Dendritic cell treated with granulocyte-macrophage colony-stimulating factor and Interleukin-4, amounts not matched to agents 40 ng/mL and 50 ng/mL, for 4 days (primary cell): ENCODE measurements around the gene TRPV5.

Experiments
- H3K27ac Mint-ChIP-seq: one replicate; pipeline ENCODE4 v1.8.0; 2022; ENCODE audit warnings: mild to moderate bottlenecking, mixed read lengths
- H3K27me3 Mint-ChIP-seq: one replicate; pipeline ENCODE4 v1.8.0; 2022; ENCODE audit warnings: mild to moderate bottlenecking, mixed read lengths
- H3K36me3 Mint-ChIP-seq: one replicate; pipeline ENCODE4 v1.8.0; 2022; ENCODE audit warnings: low read depth, mixed read lengths
- H3K4me1 Mint-ChIP-seq: one replicate; pipeline ENCODE4 v1.8.0; 2022; ENCODE audit warnings: low read depth, mixed read lengths
- H3K4me3 Mint-ChIP-seq: one replicate; pipeline ENCODE4 v1.8.0; 2022; ENCODE audit warnings: mild to moderate bottlenecking, moderate library complexity, mixed read lengths
- H3K9me3 Mint-ChIP-seq: one replicate; pipeline ENCODE4 v1.8.0; 2022; ENCODE audit warnings: mixed read lengths
- intact Hi-C: fragments of 100-400 bp; cut with micrococcal nuclease; formaldehyde crosslinking; loops from one replicate; pipeline ENCODE4 v1.15.0; 2022

The TRPV5 gene

DNA sequence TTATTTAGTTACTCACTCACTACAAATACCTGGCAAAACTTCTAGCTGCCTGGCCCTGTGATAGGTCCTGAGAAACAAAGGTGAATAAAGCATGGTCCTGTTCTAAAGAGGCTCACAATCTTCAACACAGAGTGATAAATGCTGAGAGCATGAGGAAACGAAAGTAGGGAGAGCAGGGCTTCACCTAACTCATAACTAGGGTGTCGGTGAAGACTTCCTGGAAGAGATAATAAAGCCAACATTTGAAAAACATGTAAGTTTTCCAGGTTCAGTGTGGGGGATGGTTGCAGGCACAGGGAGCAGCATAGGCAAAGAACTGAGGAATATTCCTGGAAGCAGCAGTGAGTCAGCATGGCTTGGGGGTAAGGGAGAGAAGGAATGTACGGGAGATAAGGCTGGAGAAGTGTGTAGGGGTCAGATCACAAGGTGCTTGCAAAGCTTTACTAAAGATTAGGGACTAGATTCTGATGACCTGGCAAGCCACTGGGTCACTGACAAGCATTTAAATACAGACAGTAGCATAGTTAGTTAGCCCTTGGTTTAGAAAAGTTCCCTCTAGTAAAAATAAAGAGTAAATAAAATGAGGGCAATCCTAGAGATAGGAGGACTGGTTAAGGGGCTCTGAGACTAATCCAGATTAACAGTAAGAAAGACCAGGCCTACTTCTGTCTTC is 23.5 kb upstream of the TRPV5 start:
- no peak overlapping the region for H3K4me3 Mint-ChIP-seq
- intact Hi-C loops: no loop called here
- H3K9me3 Mint-ChIP-seq: peaks cover 35% of the 10 kb centered on the region
- H3K4me1 Mint-ChIP-seq: no peaks in the 10 kb centered on the region
- peaks cover 29% of the 10 kb centered on the region for H3K27me3 Mint-ChIP-seq
- no peak overlapping the region for H3K27ac Mint-ChIP-seq
- peaks cover 8% of the 10 kb centered on the region for H3K36me3 Mint-ChIP-seq

DNA sequence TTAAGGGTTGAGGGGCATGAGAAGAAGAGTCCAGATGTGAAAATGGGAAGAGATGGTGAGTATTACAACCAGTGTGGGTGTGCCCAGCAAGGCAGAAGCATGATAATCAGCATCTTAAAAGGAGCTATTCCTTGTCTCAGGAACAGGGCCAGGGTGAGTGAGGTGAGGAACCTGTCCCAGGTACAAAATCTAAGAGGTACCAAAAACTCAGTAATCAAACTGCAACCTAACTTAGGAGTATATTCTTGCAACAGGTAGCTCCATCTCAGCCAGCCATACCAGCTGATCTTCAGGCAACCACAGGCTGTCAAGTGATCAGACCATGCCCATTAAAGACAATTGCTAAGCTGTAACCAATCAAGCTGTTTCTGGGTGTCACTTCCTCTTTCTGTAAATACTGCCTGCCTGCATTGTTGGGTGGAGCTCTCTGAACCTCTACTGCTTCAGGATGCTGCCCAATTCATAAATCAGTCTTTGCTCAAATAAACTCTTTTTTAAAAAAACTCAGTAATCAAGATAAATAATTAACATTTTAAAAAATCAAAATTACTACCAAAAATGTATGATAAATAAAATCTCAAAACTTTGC is 21.2 kb upstream of the TRPV5 start:
- intact Hi-C loops: no loop called here
- Mint-ChIP-seq H3K4me1 (no peaks in the 10 kb centered on the region), H3K9me3 (peaks cover 35% of the 10 kb centered on the region), H3K27ac (no peak overlapping the region), H3K4me3 (no peak overlapping the region), H3K36me3 (peaks cover 8% of the 10 kb centered on the region), H3K27me3 (peaks cover 25% of the 10 kb centered on the region)

DNA sequence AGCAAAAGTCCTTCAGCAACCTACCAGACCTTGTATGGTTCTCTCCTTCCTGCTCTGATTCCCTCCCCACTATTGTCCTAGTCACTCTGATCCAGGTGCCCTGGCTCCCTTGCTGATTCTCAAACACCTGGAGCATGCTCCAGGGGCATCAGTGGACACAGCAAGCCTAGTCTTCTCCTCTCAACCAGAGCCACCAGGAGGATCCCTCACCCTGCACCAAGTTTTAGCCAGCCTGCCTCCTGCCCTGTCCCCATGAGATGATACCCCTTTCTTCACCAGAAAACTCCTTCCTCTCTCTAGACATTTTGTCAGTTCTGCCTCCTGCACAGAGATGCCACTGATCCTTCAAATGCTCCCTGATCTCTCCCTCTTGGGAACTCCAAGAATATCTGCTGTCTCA is 16.7 kb upstream of the TRPV5 start:
- peaks cover 14% of the 10 kb centered on the region for H3K9me3 Mint-ChIP-seq

DNA sequence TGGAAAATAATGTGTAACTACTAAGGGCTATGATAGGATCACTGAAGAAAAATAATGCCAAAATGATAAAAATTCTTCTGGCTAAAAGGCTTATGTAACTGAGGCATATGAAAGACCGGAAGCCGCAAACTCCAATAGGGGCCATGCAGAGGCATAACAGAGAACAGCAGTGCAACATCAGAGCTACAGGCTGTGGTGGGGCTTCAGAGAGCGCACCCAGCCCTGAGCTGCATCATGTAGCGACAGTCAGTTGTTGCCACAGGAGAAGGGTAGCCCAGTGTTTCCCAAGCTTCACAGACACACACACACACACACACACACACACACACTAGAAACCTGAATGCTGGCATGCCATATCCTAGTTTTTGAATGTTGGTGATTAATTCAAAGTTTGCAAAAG is 15.1 kb upstream of the TRPV5 start:
- Mint-ChIP-seq H3K27ac (no peak overlapping the region), H3K9me3 (peaks cover 2% of the 10 kb centered on the region)

More for the DNA sequence above, 16.7 kb upstream of the TRPV5 start:
- peaks cover 17% of the 10 kb centered on the region for H3K27me3 Mint-ChIP-seq
- peak overlapping the region; percentile 20 for H3K27ac Mint-ChIP-seq
- H3K4me3 Mint-ChIP-seq: no peak overlapping the region
- intact Hi-C loops: no loop called here
- no peaks in the 10 kb centered on the region for H3K4me1 Mint-ChIP-seq
- no peaks in the 10 kb centered on the region for H3K36me3 Mint-ChIP-seq

DNA sequence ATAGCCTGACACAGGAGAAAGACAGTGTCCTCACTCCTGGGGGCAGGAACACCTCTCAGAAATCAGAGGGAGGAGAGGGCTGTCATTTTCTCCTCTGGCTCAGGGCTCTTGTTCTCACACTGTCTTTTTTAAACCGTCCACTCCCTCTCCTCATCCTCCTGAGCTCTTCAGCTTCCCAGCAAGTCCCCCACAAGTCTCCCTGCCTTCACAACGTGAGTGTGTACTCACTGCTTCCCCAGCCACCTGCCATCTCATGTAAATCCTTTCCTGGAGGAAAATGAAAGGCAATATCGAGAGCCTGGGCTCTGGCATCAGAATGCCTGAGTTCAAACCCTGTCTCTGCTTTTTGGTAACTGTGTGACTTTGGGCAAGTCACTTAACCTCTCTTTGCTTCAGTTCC is 11.5 kb upstream of the TRPV5 start:
- no peaks in the 10 kb centered on the region for H3K9me3 Mint-ChIP-seq
- no peak overlapping the region for H3K4me3 Mint-ChIP-seq
- H3K4me1 Mint-ChIP-seq: no peaks in the 10 kb centered on the region
- H3K36me3 Mint-ChIP-seq: no peaks in the 10 kb centered on the region
- intact Hi-C loops: no loop called here
- peaks cover 13% of the 10 kb centered on the region for H3K27me3 Mint-ChIP-seq
- H3K27ac Mint-ChIP-seq: no peak overlapping the region

More for the DNA sequence above, 15.1 kb upstream of the TRPV5 start:
- H3K4me3 Mint-ChIP-seq: no peak overlapping the region
- intact Hi-C loops: no loop called here
- no peaks in the 10 kb centered on the region for H3K4me1 Mint-ChIP-seq
- no peaks in the 10 kb centered on the region for H3K36me3 Mint-ChIP-seq
- peaks cover 16% of the 10 kb centered on the region for H3K27me3 Mint-ChIP-seq

DNA sequence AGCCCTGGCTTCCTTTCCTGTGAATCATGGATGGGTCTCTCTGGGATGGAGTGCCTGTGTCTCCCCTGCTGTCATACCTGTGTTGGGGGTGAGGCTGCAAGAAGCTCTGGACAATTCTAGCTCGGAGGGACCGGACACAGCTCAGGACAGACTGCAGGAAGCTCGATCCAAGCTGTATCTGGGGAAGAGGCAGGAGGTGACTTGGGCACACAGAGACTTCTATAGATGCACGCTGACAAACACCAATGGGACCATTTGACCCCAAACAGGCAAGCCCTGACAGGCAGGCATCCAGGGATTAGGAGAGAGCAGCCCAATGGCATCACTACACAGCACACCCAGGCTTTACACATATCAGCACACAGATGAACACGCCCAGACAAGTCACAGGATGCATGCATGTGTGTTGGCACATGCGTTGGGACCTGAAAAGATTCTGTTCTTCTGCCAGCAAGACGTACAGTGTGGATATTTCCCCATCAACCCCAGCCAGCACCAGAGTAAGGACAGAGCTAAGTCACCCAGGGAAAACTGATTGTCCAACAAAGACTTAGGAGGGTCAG is 10.2 kb upstream of the TRPV5 start:
- H3K4me1 Mint-ChIP-seq: no peaks in the 10 kb centered on the region
- H3K27me3 Mint-ChIP-seq: peaks cover 13% of the 10 kb centered on the region
- no peak overlapping the region for H3K4me3 Mint-ChIP-seq
- H3K27ac Mint-ChIP-seq: no peak overlapping the region
- H3K36me3 Mint-ChIP-seq: no peaks in the 10 kb centered on the region
- intact Hi-C loops: no loop called here
- H3K9me3 Mint-ChIP-seq: no peaks in the 10 kb centered on the region

DNA sequence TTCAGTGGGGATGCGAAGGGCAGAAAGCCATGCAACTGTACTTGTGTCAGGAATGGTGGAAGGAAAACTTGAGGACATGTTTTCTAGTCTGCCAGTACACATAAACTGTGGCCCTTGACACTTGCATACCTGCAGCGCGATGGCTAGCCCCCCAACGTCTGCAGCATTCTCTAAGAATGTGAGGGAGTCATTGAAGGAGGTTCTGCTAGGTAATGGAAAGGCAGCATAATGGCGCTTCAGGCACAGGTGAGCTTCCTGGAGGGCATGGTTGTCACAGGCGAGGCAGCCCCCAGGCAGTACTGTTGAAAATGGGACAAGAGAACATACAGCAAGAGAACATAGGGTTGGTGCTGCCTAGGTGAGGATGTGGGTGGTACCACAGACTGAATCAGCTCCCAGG is 9.2 kb upstream of the TRPV5 start:
- Mint-ChIP-seq H3K9me3 (no peaks in the 10 kb centered on the region), H3K4me1 (no peaks in the 10 kb centered on the region), H3K4me3 (no peak overlapping the region), H3K27ac (no peak overlapping the region), H3K27me3 (peaks cover 16% of the 10 kb centered on the region), H3K36me3 (no peaks in the 10 kb centered on the region)
- intact Hi-C loops: no loop called here

DNA sequence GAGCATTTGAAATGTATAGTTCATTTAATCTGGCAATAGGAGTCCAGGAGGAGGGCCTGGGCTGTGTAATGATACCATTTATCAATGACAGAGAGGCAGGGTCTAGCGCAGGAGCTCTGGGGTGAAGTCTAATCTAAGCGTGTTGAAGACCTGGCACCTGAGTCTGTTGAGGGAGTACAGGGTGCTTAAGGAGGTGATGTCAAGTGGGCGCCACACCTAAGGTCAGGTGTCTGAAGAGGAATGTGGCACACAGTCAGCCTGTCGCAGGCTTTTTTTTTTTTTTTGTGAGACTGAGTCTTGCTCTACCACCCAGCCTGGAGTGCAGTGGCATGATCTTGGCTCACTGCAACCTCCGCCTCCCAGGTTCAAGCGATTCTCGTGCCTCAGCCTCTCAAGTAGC is 8.0 kb upstream of the TRPV5 start:
- peaks cover 14% of the 10 kb centered on the region for H3K27me3 Mint-ChIP-seq

DNA sequence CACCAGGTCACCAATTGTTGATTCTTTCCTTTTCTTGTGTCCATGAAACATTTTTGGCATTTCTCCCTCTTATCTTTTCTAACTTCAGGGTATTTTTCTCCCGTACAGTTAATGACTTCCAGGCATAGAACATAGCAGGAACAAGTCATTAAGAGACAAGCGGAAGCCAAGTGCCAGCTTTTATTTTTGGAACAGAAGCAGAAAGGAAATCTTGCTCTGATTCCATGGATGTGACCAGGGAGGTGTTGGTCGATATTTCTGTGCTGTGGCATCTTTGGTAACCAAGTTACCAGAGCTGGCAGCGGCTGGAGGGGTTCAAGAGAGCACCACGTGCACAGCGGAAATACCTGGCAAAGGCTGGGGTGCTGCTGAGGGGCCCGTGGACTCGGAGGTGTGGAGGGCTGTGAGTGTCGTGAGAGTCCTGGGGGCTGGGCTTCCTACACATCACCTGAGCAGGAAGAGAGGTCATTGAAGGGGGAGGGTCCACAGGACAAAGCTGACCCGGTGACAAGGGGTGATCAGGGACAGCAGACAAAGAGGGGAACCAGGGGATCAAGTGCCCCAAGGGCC is 7.5 kb upstream of the TRPV5 start:
- intact Hi-C loops: no loop called here
- Mint-ChIP-seq H3K27ac (no peak overlapping the region), H3K27me3 (peaks cover 14% of the 10 kb centered on the region), H3K4me1 (no peaks in the 10 kb centered on the region), H3K4me3 (no peak overlapping the region), H3K9me3 (no peaks in the 10 kb centered on the region), H3K36me3 (no peaks in the 10 kb centered on the region)

More for the DNA sequence above, 8.0 kb upstream of the TRPV5 start:
- H3K4me1 Mint-ChIP-seq: no peaks in the 10 kb centered on the region
- H3K27ac Mint-ChIP-seq: no peak overlapping the region
- H3K36me3 Mint-ChIP-seq: no peaks in the 10 kb centered on the region
- no peaks in the 10 kb centered on the region for H3K9me3 Mint-ChIP-seq
- intact Hi-C loops: no loop called here
- no peak overlapping the region for H3K4me3 Mint-ChIP-seq

DNA sequence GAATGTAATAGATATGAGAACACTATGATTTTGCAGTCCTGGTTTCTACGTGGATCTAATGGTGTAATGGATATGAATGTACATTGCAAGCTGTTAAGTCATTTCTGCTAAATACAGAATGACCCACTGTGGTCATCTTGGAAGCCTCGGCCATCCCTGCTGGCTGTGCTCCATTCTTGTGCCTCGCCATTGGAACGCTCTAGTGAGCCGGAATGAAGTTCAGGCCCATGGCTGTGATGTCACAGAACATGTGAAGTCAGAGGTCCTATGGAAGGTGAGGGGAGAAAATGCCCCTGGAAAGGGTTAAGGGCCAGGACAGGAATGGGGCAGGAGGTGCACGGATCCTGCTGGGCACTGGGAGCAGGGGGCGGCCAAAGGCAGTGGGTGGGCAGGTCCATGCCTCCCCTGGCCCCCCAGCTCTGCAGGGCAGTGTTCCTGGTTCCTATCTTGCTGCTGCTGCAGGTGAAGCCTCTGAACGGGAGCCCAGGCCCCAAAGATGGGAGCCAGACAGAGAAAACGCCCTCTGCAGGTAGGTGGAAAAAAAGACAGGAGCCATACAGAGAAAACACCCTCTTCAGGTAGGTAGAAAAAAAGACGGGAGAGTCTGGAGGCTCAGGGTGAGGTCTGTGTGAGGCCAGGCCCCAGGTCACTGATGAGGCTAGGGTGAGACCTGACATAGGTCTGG is 5.8 kb upstream of the TRPV5 start, which contains the start of gene LLCFC1:
LLCFC1 (plus strand) TSS at position 259 of the 685 bp plus-strand sequence; CDS start at position 397, 138 bp downstream.
- Mint-ChIP-seq H3K36me3 (no peaks in the 10 kb centered on the region), H3K27me3 (peaks cover 11% of the 10 kb centered on the region), H3K4me1 (no peaks in the 10 kb centered on the region), H3K27ac (no peak within 1 kb of the TSS), H3K4me3 (no peak within 1 kb of the TSS), H3K9me3 (no peaks in the 10 kb centered on the region)
- intact Hi-C loops: no loop called here

DNA sequence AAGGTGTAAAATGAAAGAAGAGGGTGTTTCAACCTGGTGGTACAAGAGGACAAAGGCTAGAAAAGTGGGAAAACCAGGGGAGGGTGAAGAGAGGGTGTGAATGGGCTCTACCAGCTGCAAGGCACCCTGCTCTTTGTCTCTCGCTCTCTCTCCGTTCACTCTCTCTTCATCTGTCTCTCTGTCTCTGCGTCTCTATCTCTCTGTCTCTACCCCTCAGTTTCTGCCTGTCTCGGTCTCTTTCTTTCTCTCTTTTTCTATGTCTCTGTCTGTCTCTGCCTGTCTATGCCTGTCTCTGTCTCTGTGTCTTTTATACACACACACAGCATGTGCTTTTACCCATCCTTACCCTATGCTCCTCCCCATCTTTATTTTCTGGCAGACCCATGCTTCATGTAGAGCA is 5.1 kb upstream of the TRPV5 start:
- no peaks in the 10 kb centered on the region for H3K9me3 Mint-ChIP-seq
- no peak overlapping the region for H3K27ac Mint-ChIP-seq
- H3K27me3 Mint-ChIP-seq: peaks cover 13% of the 10 kb centered on the region
- no peaks in the 10 kb centered on the region for H3K4me1 Mint-ChIP-seq
- intact Hi-C loops: no loop called here
- no peak overlapping the region for H3K4me3 Mint-ChIP-seq
- H3K36me3 Mint-ChIP-seq: no peaks in the 10 kb centered on the region

DNA sequence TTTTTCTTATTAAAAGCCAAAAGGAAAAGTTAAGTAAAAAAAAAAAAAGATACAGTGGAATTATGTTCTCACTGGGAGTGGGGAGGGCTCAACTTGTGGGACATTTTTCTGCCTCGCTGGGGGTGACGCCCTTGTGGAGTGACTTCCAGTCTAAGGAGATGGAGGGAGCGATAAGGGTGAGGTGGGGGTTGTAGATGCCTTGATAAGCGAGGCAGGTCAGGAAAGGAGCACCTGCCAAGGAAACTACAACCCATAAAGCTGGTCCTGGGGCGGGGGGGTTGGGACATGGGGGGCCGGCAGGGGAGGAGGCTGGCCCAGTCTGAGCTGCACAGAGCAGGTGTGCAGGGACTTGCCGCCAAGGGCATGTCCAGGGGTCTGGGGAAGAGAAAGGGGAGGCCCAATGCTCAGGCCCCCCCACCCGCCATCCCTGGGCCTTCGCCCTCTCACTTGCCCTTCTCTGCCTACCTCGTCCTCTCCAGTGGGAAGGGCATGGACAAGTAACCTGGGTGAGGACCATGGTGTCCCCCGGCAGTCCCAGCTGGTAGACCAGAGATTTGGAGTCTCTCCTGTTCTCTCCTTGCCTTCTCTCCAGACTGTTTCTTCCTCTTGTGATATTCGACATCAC is 2.5 kb upstream of the TRPV5 start:
- H3K9me3 Mint-ChIP-seq: no peaks in the 10 kb centered on the region
- no peak overlapping the region for H3K4me3 Mint-ChIP-seq
- peaks cover 6% of the 10 kb centered on the region for H3K27me3 Mint-ChIP-seq
- no peaks in the 10 kb centered on the region for H3K36me3 Mint-ChIP-seq
- no peak overlapping the region for H3K27ac Mint-ChIP-seq
- intact Hi-C loops: no loop called here
- H3K4me1 Mint-ChIP-seq: no peaks in the 10 kb centered on the region

DNA sequence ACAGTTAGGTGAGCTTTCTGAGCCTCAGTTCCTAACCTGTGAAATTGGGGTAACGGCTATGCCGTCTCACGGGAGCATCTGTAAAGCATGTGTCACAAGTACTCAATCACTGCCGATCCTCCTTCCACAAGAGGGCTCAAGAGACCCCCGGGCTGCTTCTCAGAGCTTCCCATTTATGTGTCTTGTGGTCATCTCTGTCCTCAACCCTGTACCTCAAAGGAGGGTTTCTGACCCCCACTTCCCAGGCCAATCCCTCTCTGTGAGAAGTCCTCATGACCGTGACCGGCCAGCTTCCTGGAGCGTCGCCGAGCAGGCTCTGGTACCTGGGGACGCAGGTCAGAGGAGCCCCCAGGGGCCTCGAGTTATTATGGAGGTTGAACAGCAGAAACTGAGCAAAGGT is 510 bp upstream of the TRPV5 start:
- intact Hi-C loops: no loop called here
- H3K9me3 Mint-ChIP-seq: peaks cover 8% of the 10 kb centered on the region
- peaks cover 1% of the 10 kb centered on the region for H3K4me1 Mint-ChIP-seq
- no peaks in the 10 kb centered on the region for H3K36me3 Mint-ChIP-seq
- peaks cover 6% of the 10 kb centered on the region for H3K27me3 Mint-ChIP-seq
- H3K4me3 Mint-ChIP-seq: no peak overlapping the region
- H3K27ac Mint-ChIP-seq: no peak overlapping the region

DNA sequence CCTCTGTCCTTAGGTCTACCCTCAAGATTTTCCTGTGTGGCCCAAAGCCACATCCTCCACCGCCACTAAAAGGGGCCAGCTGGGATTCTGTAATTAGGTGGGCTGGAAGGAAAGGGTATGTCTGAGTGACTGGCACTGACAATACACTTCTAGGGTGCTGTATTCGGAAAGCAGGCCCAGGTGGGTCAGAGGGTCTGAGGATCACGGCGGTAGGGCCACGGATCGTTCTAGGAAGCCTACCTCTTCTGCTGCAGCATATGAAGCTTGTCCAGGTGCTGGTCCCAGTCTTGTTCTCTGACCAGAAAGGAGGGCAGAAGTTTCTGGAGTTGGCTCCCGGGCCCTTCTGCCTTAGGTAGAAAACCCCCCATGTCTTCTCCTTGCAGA is 462 bp downstream of the TRPV5 start:
- peaks cover 11% of the 10 kb centered on the region for H3K4me1 Mint-ChIP-seq
- intact Hi-C loops: no loop called here
- no peak overlapping the region for H3K27ac Mint-ChIP-seq
- peaks cover 8% of the 10 kb centered on the region for H3K9me3 Mint-ChIP-seq
- H3K4me3 Mint-ChIP-seq: no peak overlapping the region
- peaks cover 5% of the 10 kb centered on the region for H3K36me3 Mint-ChIP-seq
- H3K27me3 Mint-ChIP-seq: peaks cover 4% of the 10 kb centered on the region
